ENCODE results near the gene C19orf25.

DNA sequence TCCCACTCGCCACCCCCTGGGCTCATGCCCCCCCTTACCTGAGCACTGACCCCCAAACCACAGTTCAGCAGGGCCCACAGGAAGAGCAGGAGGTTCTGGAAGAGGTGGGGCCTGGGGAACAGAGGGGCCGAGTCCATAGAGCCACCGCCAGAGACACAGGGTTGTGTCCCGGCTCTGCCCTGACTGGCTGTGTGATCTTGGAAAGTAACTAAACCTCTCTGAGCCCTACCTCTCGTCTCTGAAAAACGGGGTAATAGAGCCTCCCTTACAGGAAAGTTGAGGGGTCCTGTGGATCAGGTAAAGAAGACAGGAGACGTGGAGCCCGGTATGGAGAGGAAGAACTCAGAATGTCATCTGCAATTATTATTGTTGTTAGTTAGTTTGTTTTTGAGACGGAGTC is 31.8 kb upstream of the C19orf25 start:
- TF ChIP-seq CTCF (conservative IDR thresholded peaks at IDR 0.05 in 1 of 2, IDR thresholded peaks at IDR 0.05 in 1 of 2; ENCODE audit: low read depth in 1 of 2, low read length in 2 of 2) = no peak
- no peak for TF ChIP-seq EZH2 (IDR thresholded peaks at IDR 0.05; ENCODE audit: low read length, missing control alignments)
